CD4-positive, alpha-beta T cell (primary cell): ENCODE data around the gene COPZ1. TPM values are rescaled to one million over a fixed set of nuclear protein-coding genes. Genes with fewer than 3 reads are reported as not detected.

Experiments used
- ATAC-seq: fragments of 200-7000 bp; cut with Tn5 transposase; one replicate; pipeline ENCODE4 v1.10.0; 2022; ENCODE audit warnings: mild to moderate bottlenecking; ENCODE audit not compliant: poor library complexity
- CTCF ChIA-PET: fragments of 350-600 bp; sonication (Branson Sonifier 250); formaldehyde crosslinking; loops from one replicate; lab custom pipeline; 2021; ENCODE audit warnings: antibody characterized with exemption, inconsistent platforms; lab: Charles Lee
- POLR2A ChIA-PET: fragments of 350-600 bp; sonication (Branson Sonifier 250); formaldehyde crosslinking; loops from one replicate; lab custom pipeline; 2021; ENCODE audit warnings: antibody characterized with exemption, inconsistent platforms; lab: Charles Lee
- DNase-seq, 14 experiments: peaks; one replicate each; pipeline ENCODE4 v3.0.0-alpha.2; 2013 to 2020; ENCODE audit warnings: mixed read lengths in 2 of 14
- H3K27ac ChIP-seq, 2 donors: one replicate each; pipeline versions ENCODE4 v1.5.1 to v1.7.0; 2013; ENCODE audit warnings: low read length in 2 of 2, low read depth in 1 of 2, mild to moderate bottlenecking in 1 of 2
- H3K27me3 ChIP-seq, 2 experiments: 1 replicate in 1 of 2; 2 replicates in 1 of 2; pipeline versions ENCODE4 v1.6.1 to v1.7.0; 2013; ENCODE audit warnings: low read length in 2 of 2, control low read depth in 1 of 2, mild to moderate bottlenecking in 1 of 2, moderate library complexity in 1 of 2; ENCODE audit not compliant: insufficient read depth in 2 of 2, control insufficient read depth in 1 of 2
- H3K36me3 ChIP-seq: one replicate; pipeline ENCODE4 v1.6.1; 2013; ENCODE audit warnings: low read length, control low read depth; ENCODE audit not compliant: insufficient read depth
- H3K4me1 ChIP-seq: one replicate; pipeline ENCODE4 v1.6.1; 2013; ENCODE audit warnings: low read length, control low read depth; ENCODE audit not compliant: insufficient read depth
- H3K4me3 ChIP-seq: one replicate; pipeline ENCODE4 v1.5.1; 2013; ENCODE audit warnings: mild to moderate bottlenecking, low read length, moderate library complexity
- H3K9me3 ChIP-seq, 2 experiments: 1 replicate in 1 of 2; 2 replicates in 1 of 2; pipeline versions ENCODE4 v1.6.1 to v1.7.0; 2013; ENCODE audit warnings: low read length in 2 of 2, mild to moderate bottlenecking in 2 of 2, control low read depth in 1 of 2, moderate library complexity in 1 of 2; ENCODE audit not compliant: control insufficient read depth in 1 of 2, insufficient read depth in 1 of 2
- H3K27ac Mint-ChIP-seq: one replicate; pipeline ENCODE4 v1.8.0; 2020; ENCODE audit warnings: mixed read lengths
- H3K27me3 Mint-ChIP-seq: one replicate; pipeline ENCODE4 v1.8.0; 2021; ENCODE audit warnings: mixed read lengths
- H3K36me3 Mint-ChIP-seq: one replicate; pipeline ENCODE4 v1.8.0; 2021; ENCODE audit warnings: low read depth, mixed read lengths
- H3K4me1 Mint-ChIP-seq: one replicate; pipeline ENCODE4 v1.8.0; 2021; ENCODE audit warnings: low read depth, mixed read lengths
- H3K4me3 Mint-ChIP-seq: one replicate; pipeline ENCODE4 v1.8.0; 2020; ENCODE audit warnings: mild to moderate bottlenecking, mixed read lengths
- H3K9me3 Mint-ChIP-seq: one replicate; pipeline ENCODE4 v1.8.0; 2020; ENCODE audit warnings: mixed read lengths
- CTCF ChIP-seq: fragments of 200-600 bp; IDR thresholded peaks from one replicate; pipeline ENCODE4 v1.8.0; 2022; ENCODE audit warnings: antibody characterized with exemption, mild to moderate bottlenecking
- intact Hi-C, 2 experiments: fragments of 100-400 bp; cut with DNase I in 1 of 2; cut with micrococcal nuclease in 1 of 2; formaldehyde crosslinking; loops; one replicate each; pipeline versions ENCODE4 v1.15.1 to v1.9.0; 2023 to 2025; cut with DNase I, micrococcal nuclease
- total RNA-seq, 174 experiments: library from RNA in 2 of 174; stranded (reverse) in 2 of 174; gene quantifications; one replicate each; pipeline ENCODE4 v1.2.3 and lab custom pipeline; 2021 to 2026

COPZ1 gene
- total RNA-seq, 2 experiments from 2014 or later = 31.2 to 33.9 TPM

DNA sequence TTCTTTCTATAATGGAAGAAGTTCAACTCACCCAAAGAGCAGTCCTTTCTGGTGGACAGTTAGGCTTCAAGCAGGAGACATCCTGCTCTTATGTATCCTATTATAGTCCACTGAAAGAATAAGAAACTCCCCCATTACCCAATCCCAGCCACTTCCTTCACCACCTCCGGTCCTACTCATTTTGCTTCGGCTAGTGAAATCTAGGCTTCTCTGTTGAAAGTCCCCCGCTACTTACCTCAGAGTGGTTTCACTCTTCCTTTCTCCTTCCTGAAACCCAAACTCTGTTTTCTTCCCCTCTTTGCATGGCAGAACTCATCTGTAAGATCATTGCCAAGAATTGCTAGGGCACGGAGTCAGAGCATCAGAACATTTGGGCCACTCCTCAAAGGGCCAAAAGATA, 39.5 kb downstream of the COPZ1 start, which contains the start of gene GPR84:
Gene GPR84 (minus strand): TSS at position 74 of the 400 bp plus-strand sequence. CDS start 635 bp downstream, outside the sequence.
- intact Hi-C loops = loop anchor here in 1 of 2 experiments (10.0 kb wide), 1 partner anchor 360 kb away; the partner anchor contains the start of genes HOXC8 and HOXC9
- H3K27me3 Mint-ChIP-seq = no peaks in the 10 kb centered on the region
- peak within 1 kb of the TSS; percentile 56 for H3K27ac Mint-ChIP-seq
- Histone ChIP-seq H3K27me3 (no peaks in the 10 kb centered on the region), H3K27ac (no peak within 1 kb of the TSS), H3K4me1 (peaks cover 55% of the 10 kb centered on the region), H3K9me3 (no peaks in the 10 kb centered on the region), H3K36me3 (no peaks in the 10 kb centered on the region), H3K4me3 (no peak within 1 kb of the TSS)
- CTCF ChIA-PET = no interaction called here
- H3K36me3 Mint-ChIP-seq = no peaks in the 10 kb centered on the region
- no peak for ATAC-seq
- DNase-seq = peak in 4 of 14 experiments; percentile 25 to 70 (median 67)
- no peak within 1 kb of the TSS for H3K4me3 Mint-ChIP-seq
- H3K9me3 Mint-ChIP-seq = no peaks in the 10 kb centered on the region
- H3K4me1 Mint-ChIP-seq = peaks cover 35% of the 10 kb centered on the region
- TF ChIP-seq CTCF = no peak
- POLR2A ChIA-PET = no interaction called here

DNA sequence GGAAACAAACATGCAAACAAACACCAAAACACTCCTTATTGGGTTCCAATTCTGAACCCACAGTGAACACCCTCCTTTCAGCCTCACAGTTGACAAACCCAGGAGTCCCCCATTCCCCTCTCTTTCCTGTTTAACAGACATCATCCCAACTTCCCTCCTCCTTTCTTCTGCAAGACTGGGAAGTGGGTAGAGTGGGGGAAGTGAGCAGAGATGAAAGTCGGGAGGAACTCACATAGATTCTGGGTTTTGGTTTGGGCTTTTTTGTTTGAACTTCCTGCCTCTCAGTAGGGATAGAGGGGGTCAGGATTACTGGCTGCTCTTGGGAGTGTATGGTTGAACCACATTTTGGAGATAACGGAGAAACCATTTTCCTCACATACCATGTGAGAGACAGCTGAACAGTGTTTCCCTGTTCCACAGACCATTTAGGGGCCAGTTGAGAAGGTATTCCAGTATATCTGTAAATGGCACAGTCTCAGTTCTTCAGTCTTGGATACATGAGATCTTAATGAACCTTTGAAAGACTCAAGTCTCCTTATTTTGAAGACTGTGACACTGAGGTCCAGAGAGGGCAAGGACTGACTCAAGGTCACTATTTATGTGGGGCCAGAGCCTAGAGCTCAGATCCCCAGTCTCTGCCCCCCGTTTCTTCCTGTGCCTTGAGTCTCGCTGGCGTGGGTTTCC, 43.2 kb downstream of the COPZ1 start:
- H3K4me3 ChIP-seq = peak overlapping the region; percentile 6
- ATAC-seq (peak; percentile 6), DNase-seq (peak in 1 of 14 experiments; percentile 8)
- H3K27ac ChIP-seq = no peak overlapping the region
- Mint-ChIP-seq H3K9me3 (no peaks in the 10 kb centered on the region), H3K4me3 (peak overlapping the region; percentile 57), H3K4me1 (peaks cover 41% of the 10 kb centered on the region), H3K27ac (no peak overlapping the region), H3K27me3 (no peaks in the 10 kb centered on the region), H3K36me3 (no peaks in the 10 kb centered on the region)
- CTCF ChIA-PET = interaction anchor here (0.7 to 2.8 kb wide), 21 partner anchors 9 to 152 kb away, joined by 3 to 27 read pairs (median 5); partner anchors contain the start of gene COPZ1
- TF ChIP-seq CTCF = no peak
- H3K36me3 ChIP-seq = no peaks in the 10 kb centered on the region
- H3K9me3 ChIP-seq = no peaks in the 10 kb centered on the region
- no peaks in the 10 kb centered on the region for H3K27me3 ChIP-seq
- POLR2A ChIA-PET = interaction anchor here (1.2 to 1.4 kb wide), 3 partner anchors 10 to 117 kb away, joined by 4 to 11 read pairs (median 5); partner anchors contain the start of gene COPZ1
- peaks cover 43% of the 10 kb centered on the region for H3K4me1 ChIP-seq
- intact Hi-C loops = loop anchor here (1.0 to 10.0 kb wide), 7 partner anchors 31 to 363 kb away; partner anchors contain the start of genes HOXC8 (in 2 of the 2) and HOXC9 (in 1 of the 2)

DNA sequence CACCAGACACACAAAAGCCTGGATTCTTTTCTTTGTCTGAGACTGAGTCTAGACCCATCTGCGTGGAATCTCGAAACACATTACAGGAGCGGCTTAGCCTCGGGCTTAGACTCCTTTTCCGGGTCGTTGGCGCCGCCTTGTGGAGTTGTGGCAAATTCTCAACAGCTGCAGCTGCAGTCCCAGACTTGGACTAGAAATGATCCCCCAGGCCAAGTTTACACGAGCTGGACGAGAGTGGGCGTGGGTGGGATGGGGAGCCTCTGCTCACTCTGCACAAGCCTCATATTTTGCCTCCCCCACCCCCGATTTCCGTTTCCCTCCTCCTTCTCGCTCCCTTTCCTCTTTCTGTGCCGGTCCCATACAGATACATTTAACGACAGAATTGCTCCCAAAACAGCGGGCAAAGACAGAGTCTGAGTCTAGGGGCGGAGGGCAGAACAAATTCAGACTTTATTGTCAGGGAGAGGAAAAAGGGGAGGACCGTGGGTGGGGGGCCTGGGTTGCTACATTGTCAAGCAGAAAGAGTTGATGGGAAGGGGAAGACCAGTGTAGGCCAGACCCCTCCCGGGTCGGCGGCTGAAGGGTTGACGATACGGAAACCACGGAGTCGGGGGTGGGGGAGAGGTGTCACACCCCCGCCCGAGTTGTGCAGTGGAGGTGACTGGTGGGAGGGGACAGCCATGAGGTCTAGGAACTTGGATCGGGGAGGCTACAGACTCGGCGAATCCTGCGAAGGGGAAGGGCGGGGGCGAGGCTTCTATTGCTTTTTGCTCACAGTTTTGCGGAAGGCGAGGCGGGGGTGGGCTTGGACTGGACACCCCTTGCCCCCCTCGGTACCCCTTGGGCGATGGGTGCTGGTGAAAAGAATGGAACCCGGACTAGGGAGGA, 44.0 kb downstream of the COPZ1 start:
- ATAC-seq (peak; percentile 97), DNase-seq (peak; percentile 85 to 95 (median 88))
- no peaks in the 10 kb centered on the region for H3K36me3 Mint-ChIP-seq
- H3K4me1 Mint-ChIP-seq = peaks cover 38% of the 10 kb centered on the region
- no peaks in the 10 kb centered on the region for H3K27me3 Mint-ChIP-seq
- H3K27ac Mint-ChIP-seq = no peak overlapping the region
- CTCF ChIA-PET = interaction anchor here (0.6 to 2.8 kb wide), 24 partner anchors 10 to 152 kb away, joined by 3 to 27 read pairs (median 5); partner anchors contain the start of gene COPZ1
- Histone ChIP-seq H3K4me1 (peaks cover 35% of the 10 kb centered on the region), H3K27ac (no peak overlapping the region), H3K36me3 (no peaks in the 10 kb centered on the region), H3K27me3 (no peaks in the 10 kb centered on the region), H3K4me3 (peak overlapping the region; percentile 12), H3K9me3 (no peaks in the 10 kb centered on the region)
- peak; percentile 85 for TF ChIP-seq CTCF
- POLR2A ChIA-PET = interaction anchor here (0.6 to 1.4 kb wide), 4 partner anchors 10 to 117 kb away, joined by 3 to 11 read pairs (median 4); partner anchors contain the start of genes COPZ1 and HNRNPA1
- no peaks in the 10 kb centered on the region for H3K9me3 Mint-ChIP-seq
- H3K4me3 Mint-ChIP-seq = peak overlapping the region; percentile 57
- intact Hi-C loops = loop anchor here (1.0 to 10.0 kb wide), 7 partner anchors 32 to 364 kb away; partner anchors contain the start of genes HOXC8 (in 2 of the 2) and HOXC9 (in 1 of the 2)
